Thymus (tissue), 11 donors: ENCODE data around the gene ZFYVE28. TPM values are rescaled to one million over a fixed set of nuclear protein-coding genes. Genes with fewer than 3 reads are reported as not detected.

Experiments
- DNase-seq, 9 donors: peaks; one replicate each; pipeline ENCODE4 v3.0.0-alpha.2; 2013; ENCODE audit warnings: low spot score in 9 of 9, low read depth in 6 of 9, missing footprints in 1 of 9
- H3K27ac ChIP-seq, 2 donors: one replicate each; pipeline ENCODE4 v1.5.1; 2013; ENCODE audit warnings: control low read depth in 1 of 2, low read depth in 1 of 2, low read length in 1 of 2, mild to moderate bottlenecking in 1 of 2, moderate library complexity in 1 of 2
- H3K27me3 ChIP-seq, 2 donors: one replicate each; pipeline ENCODE4 v1.5.1; 2013; ENCODE audit warnings: low read length in 1 of 2; ENCODE audit not compliant: control insufficient read depth in 2 of 2, insufficient read depth in 1 of 2
- H3K36me3 ChIP-seq, 2 donors: one replicate each; pipeline ENCODE4 v1.5.1; 2013; ENCODE audit warnings: low read length in 1 of 2, mild to moderate bottlenecking in 1 of 2, moderate library complexity in 1 of 2; ENCODE audit not compliant: control insufficient read depth in 2 of 2, insufficient read depth in 2 of 2
- H3K4me1 ChIP-seq, 2 donors: one replicate each; pipeline ENCODE4 v1.5.1; 2013; ENCODE audit warnings: low read length in 2 of 2; ENCODE audit not compliant: control insufficient read depth in 2 of 2, insufficient read depth in 2 of 2
- H3K4me3 ChIP-seq, 2 donors: one replicate each; pipeline ENCODE4 v1.5.1; 2013; ENCODE audit warnings: low read length in 2 of 2, control low read depth in 1 of 2, mild to moderate bottlenecking in 1 of 2
- H3K9me3 ChIP-seq, 2 donors: one replicate each; pipeline ENCODE4 v1.5.1; 2013; ENCODE audit warnings: low read length in 1 of 2, mild to moderate bottlenecking in 1 of 2; ENCODE audit not compliant: control insufficient read depth in 2 of 2, insufficient read depth in 1 of 2
- WGBS: extraction: QIAGEN DNeasy Blood & Tissue Kit; methylation state at CpG from one replicate; pipeline ENCODE4 v1.1.7; 2013; 5-methylcytosine and 5-hydroxymethylcytosine counted together
- polyA plus RNA-seq: library from polyadenylated mRNA; stranded (reverse); fragments of 200-250 nt; gene quantifications from one replicate; pipeline ENCODE4 v1.2.3, GENCODE V29; 2013
- total RNA-seq: library from RNA; stranded (reverse); fragments of 120-200 nt; gene quantifications from one replicate; pipeline ENCODE4 v1.2.4, GENCODE V29; 2013
- donor health status: healthy.

ZFYVE28 gene
- total and polyA plus RNA-seq, 2 donors = 2.8 to 7.8 TPM

DNA sequence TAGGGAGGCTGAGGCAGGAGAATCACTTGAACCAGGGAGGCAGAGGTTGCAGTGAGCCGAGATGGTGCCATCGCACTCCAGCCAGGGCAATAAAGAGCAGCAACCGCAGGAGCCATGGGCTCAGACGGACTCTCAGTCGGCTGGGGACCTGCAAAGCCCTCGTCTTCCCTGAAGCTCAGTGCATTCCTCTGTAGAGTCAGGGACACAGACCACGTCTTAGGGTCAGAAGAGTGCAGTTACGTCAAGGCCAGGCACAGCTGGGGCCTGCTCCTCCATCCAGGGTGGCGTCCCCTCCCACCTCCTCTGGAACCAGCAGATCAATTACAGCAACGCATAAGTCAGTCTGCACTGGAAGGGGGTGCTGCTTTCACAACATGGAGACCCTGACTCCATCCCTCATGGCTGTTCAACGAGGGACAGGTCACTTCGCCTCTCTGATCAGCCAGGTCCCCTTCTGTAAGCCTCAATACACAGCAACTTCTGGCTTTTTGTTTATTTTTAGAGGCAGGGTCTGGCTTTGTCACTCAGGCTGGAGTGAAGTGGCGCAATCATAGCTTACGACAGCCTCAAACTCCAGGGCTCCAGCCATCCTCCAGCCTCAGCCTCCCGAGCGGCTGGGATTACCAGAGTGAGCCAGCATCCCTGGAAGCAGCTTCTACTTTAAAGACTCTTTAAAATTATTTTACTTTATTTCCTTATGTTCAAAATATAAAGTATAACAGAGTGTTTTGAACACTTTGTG, 76.4 kb downstream of the ZFYVE28 start:
- WGBS = 89% methylated on average over 16 of the region's 16 CpGs
- DNase-seq = no peak
- Histone ChIP-seq H3K4me3 (no peak overlapping the region), H3K27me3 (peaks cover 0 to 23% of the 10 kb centered on the region in 2 donors), H3K27ac (no peak overlapping the region), H3K4me1 (peaks cover 3 to 4% of the 10 kb centered on the region in 2 donors), H3K9me3 (no peaks in the 10 kb centered on the region), H3K36me3 (no peaks in the 10 kb centered on the region)

DNA sequence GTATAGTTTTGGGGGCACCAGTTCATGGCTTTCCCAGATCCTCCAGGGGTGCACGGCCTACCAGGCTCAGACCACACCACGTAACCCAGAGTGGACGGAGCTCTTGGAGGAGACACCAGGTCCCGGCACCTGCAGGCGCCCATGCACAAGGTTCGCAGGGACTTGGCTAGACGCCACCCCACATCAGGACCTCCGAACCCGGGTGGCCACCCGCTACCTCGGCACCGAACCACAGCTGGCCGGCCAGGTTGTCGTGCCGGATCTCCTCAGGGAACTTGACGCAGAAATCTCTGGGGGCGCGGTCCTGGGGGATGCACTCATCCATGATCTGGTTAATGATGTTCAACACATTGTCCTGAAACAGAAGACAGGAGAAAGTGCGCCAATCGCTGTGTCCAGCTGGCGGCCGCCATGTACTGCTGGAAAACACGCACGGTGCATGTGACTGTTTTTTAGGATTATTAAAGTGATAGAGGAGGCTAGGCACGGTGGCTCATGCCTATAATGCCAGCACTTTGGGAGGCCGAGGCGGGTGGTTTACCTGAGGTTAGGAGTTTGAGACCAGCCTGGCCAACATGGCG, 77.1 kb downstream of the ZFYVE28 start:
- no peak overlapping the region for H3K4me3 ChIP-seq

DNA sequence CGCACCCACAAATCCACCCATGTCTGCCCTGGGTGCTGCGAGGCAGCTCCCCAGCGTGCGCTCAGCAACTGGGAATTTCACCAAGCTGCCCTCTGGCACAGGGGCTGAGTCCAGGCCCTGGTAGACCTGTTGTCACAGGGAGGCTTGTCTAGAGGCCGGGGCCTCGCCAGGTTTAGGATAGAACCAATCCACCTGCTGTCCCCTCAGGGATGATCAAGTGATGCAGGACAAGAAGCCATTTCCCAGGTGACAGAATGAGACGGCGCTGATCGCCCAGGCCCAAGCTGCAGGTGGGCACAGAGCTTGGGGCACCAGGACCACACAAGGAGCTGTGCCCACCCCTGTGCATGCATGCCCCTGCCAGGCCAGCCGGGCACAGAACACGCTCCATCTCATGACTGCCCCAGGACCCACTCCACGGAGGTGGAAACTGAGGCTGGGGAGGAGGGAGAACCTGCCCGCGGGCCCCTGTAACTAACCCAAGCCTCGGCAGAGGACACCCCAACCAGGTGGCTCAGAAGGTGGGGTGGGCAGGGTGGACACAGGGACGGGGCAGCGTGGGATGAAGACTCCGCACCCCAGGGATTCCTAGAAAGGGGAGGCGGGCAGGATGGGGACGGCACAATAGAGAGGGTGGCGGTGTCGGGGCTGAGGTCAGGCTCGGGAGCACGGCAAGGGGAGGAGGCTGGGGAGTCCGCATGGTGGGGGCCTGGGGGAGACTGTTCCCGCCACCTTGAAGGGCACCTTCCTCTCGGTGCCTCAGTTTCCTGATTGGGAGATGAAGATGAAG, 78.0 kb downstream of the ZFYVE28 start:
- 98% methylated on average over 27 of the region's 27 CpGs for WGBS
- Histone ChIP-seq H3K4me1 (peaks cover 3 to 4% of the 10 kb centered on the region in 2 donors), H3K27me3 (peaks cover 0 to 33% of the 10 kb centered on the region in 2 donors), H3K9me3 (no peaks in the 10 kb centered on the region), H3K27ac (no peak overlapping the region), H3K36me3 (no peaks in the 10 kb centered on the region), H3K4me3 (no peak overlapping the region)
- DNase-seq = no peak

More for the DNA sequence above, 77.1 kb downstream of the ZFYVE28 start:
- no peaks in the 10 kb centered on the region for H3K9me3 ChIP-seq
- WGBS = 98% methylated on average over 28 of the region's 28 CpGs
- peaks cover 0 to 27% of the 10 kb centered on the region in 2 donors for H3K27me3 ChIP-seq
- peaks cover 3 to 4% of the 10 kb centered on the region in 2 donors for H3K4me1 ChIP-seq
- DNase-seq = no peak
- no peak overlapping the region for H3K27ac ChIP-seq
- no peaks in the 10 kb centered on the region for H3K36me3 ChIP-seq

DNA sequence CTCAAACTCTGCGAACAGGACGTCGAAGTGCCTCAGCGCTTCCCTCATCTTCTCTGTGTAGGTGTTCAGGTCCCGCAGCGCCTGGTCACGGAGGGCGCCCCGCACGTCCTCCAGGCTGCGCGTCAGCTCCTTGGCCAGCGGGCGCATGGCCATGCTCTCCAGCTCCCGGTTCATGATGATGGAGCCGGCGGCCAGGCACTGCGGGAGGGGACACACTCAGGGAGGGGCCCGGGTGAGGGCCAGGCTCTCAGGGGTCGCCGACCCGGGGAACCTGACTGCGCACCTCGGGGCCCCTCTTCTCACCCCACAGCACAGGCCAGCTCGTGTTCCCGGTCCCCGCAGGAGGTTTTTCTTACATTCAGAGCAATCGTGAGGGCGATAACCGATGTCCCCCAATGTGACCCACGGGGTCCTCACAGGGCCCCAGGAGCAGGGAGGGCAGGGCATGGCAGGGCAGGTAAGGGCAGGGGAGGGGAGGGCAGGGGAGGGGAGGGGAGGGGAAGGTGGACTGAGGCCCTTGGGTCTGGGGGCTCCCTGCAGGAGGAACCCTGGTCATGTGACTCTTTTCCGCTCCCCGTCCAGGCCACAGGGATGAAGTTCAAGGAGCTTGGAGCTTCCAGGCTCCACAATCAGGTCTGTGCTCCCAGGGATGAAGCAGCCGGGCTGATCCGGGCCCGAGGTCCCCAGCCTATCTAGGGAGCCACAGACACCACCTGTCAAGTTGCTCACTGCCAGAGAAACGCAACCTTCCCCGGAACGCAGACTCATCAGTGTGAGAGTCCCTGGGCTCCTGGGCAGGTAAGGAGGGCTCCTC, 78.8 kb downstream of the ZFYVE28 start:
- H3K4me1 ChIP-seq = peaks cover 3 to 4% of the 10 kb centered on the region in 2 donors
- peaks cover 0 to 41% of the 10 kb centered on the region in 2 donors for H3K27me3 ChIP-seq
- no peak for DNase-seq
- H3K9me3 ChIP-seq = no peaks in the 10 kb centered on the region
- H3K27ac ChIP-seq = no peak overlapping the region
- H3K4me3 ChIP-seq = no peak overlapping the region
- WGBS = 87% methylated on average over 39 of the region's 39 CpGs
- no peaks in the 10 kb centered on the region for H3K36me3 ChIP-seq

DNA sequence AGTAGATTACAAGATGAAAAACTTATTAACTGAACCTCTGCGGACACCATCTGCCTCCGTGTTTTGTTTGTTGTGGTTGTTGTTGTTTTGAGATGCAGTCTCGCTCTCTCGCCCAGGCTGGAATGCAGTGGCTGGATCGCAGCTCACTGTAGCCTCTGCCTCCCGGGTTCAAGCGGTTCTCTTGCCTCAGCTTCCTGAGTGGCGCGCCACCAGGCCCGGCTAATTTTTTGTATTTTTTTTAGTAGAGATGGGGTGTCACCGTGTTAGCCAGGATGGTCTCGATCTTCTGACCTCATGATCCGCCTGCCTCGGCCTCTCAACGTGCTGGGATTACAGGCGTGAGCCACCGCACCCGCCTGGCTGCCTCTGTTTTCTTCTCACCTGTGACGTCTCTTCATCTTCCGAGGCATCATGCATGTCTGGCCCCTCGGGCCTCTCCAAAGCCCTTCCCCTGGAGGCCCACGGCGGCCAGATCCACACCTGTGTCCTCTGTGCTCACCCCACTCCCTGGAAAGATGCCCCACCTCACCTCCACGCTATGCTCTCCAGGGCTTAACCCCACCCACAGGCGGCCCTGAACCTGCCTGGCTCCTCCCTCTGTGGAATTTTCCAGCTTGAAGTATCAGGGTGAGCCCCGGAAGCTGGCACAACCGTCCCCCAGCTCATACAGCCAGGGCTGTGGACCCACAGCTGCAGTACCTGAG, 79.5 kb downstream of the ZFYVE28 start:
- H3K36me3 ChIP-seq = no peaks in the 10 kb centered on the region
- DNase-seq = no peak
- H3K4me3 ChIP-seq = no peak overlapping the region
- H3K4me1 ChIP-seq = peaks cover 3 to 6% of the 10 kb centered on the region in 2 donors
- H3K27me3 ChIP-seq = peaks cover 0 to 47% of the 10 kb centered on the region in 2 donors
- H3K27ac ChIP-seq = no peak overlapping the region
- H3K9me3 ChIP-seq = no peaks in the 10 kb centered on the region
- 91% methylated on average over 27 of the region's 27 CpGs for WGBS

DNA sequence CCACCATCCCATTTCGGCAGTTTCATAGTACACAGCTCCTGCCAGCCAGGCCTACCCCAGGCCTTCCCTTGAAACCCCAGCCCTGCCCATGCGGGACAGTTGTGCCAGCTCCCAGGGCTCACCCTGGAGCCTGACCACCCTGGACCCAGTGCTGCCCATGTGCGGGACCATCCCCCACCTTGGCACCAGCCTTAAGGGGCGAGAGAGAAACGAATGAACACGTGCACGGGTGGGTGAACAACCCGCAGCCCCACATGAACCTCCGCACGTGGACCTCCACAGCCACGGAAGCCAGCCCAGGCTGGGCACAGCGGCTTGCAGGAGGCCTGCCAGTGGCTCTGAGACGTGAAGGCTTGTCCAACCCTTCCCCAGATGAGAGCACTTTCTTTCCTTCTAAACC, 80.5 kb downstream of the ZFYVE28 start:
- no peak for DNase-seq
- no peaks in the 10 kb centered on the region for H3K9me3 ChIP-seq
- peaks cover 0 to 55% of the 10 kb centered on the region in 2 donors for H3K27me3 ChIP-seq
- no peak overlapping the region for H3K4me3 ChIP-seq
- 92% methylated on average over 13 of the region's 13 CpGs for WGBS
- no peak overlapping the region for H3K27ac ChIP-seq
- H3K36me3 ChIP-seq = no peaks in the 10 kb centered on the region
- peaks cover 2 to 5% of the 10 kb centered on the region in 2 donors for H3K4me1 ChIP-seq

DNA sequence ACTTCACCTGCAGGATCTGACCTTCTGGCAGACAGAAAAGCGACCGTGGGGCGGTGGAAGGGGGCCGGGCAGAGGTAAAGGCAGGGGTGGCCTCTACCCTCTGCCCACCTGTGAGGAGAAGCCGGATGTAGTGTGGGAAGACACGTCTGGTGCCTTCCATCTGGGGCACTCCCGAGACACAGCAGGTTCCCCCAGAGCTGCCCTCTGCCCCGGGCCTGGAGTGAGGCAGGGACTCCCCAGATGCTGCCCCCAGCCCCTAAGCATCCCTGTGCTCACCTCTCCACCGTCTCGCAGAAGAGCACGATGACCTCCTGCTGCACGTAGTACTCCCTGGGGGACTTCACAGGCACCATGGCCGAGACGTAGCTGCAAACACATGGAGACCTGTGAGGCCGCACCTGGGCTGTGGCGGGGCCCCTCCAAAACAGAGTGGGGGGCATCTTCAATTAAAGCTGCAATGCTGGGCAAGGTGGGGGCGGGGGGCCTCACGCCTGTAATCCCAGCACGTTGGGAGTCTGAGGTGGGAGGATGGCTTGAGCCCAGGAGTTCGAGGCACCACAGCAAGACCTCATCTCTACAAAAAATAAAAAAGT, 81.2 kb downstream of the ZFYVE28 start:
- Histone ChIP-seq H3K9me3 (no peaks in the 10 kb centered on the region), H3K36me3 (no peaks in the 10 kb centered on the region), H3K27me3 (peaks cover 0 to 60% of the 10 kb centered on the region in 2 donors), H3K27ac (no peak overlapping the region), H3K4me1 (peaks cover 2 to 5% of the 10 kb centered on the region in 2 donors), H3K4me3 (no peak overlapping the region)
- WGBS = 94% methylated on average over 20 of the region's 20 CpGs
- DNase-seq = no peak

DNA sequence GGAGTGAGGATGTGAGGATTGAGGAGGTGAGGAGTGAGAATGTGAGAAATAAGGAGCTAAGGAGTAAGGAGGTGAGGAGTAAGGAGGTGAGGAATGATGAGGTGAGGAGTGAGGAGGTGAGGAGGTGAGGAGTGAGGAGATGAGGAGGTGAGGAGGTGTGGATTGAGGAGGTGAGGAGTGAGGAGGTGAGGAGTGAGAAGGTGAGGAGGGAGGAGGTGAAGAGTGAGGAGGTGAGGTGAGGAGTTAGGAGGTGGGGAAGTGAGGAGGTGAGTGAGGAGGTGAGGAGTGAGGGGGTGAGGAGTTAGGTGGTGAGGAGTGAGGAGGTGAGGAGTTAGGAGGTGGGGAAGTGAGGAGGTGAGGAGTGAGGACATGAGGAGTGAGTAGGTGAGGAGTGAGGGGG, 81.8 kb downstream of the ZFYVE28 start:
- no peak for DNase-seq
- Histone ChIP-seq H3K27me3 (peaks cover 0 to 61% of the 10 kb centered on the region in 2 donors), H3K36me3 (no peaks in the 10 kb centered on the region), H3K27ac (no peak overlapping the region), H3K4me1 (peaks cover 2 to 5% of the 10 kb centered on the region in 2 donors), H3K9me3 (no peaks in the 10 kb centered on the region), H3K4me3 (no peak overlapping the region)
